MM.1S (cell line): Measurements from ENCODE around the gene NAB1.

ENCODE experiments used
- DNase-seq: peaks from one replicate; pipeline ENCODE4 v3.0.0-alpha.2; 2015
- H2AFZ ChIP-seq: fragments of 300-600 bp; sonication (generic); 2 replicates; pipeline ENCODE4 v1.6.0; 2016; ENCODE audit warnings: antibody characterized with exemption, low read length
- H3F3A ChIP-seq: fragments of 300-600 bp; sonication (generic); 2 replicates; pipeline ENCODE4 v1.6.1; 2016; ENCODE audit warnings: mild to moderate bottlenecking, antibody characterized with exemption, low read length, moderate library complexity, mixed read lengths; ENCODE audit not compliant: insufficient read depth
- H3K27ac ChIP-seq: fragments of 300-600 bp; sonication (generic); 2 replicates; pipeline ENCODE4 v1.5.1; 2016; ENCODE audit warnings: mild to moderate bottlenecking, low read length
- H3K27me3 ChIP-seq: fragments of 300-600 bp; sonication (generic); replicated peaks from 2 replicates; pipeline ENCODE4 v1.6.0; 2016; ENCODE audit warnings: low read length; ENCODE audit not compliant: insufficient read depth
- H3K36me3 ChIP-seq: fragments of 300-600 bp; sonication (generic); replicated peaks from 2 replicates; pipeline ENCODE4 v1.6.1; 2016; ENCODE audit warnings: mild to moderate bottlenecking, low read length, mixed read lengths; ENCODE audit not compliant: insufficient read depth
- H3K4me1 ChIP-seq: fragments of 300-600 bp; sonication (generic); 2 replicates; pipeline ENCODE4 v1.6.1; 2016; ENCODE audit warnings: low read length, mixed read lengths
- H3K4me2 ChIP-seq: fragments of 300-600 bp; sonication (generic); 2 replicates; pipeline ENCODE4 v1.6.0; 2016; ENCODE audit warnings: low read depth, low read length
- H3K4me3 ChIP-seq: fragments of 300-600 bp; sonication (generic); 2 replicates; pipeline ENCODE4 v1.5.1; 2016; ENCODE audit warnings: low read length, mixed read lengths
- H3K79me2 ChIP-seq: fragments of 300-600 bp; sonication (generic); 2 replicates; pipeline ENCODE4 v1.6.1; 2016; ENCODE audit warnings: mixed run types, low read length, mixed read lengths
- H3K9ac ChIP-seq: fragments of 300-600 bp; sonication (generic); 2 replicates; pipeline ENCODE4 v1.6.1; 2016; ENCODE audit warnings: low read length, mixed read lengths
- H3K9me2 ChIP-seq: fragments of 300-600 bp; sonication (generic); replicated peaks from 2 replicates; pipeline ENCODE4 v1.6.1; 2016; ENCODE audit warnings: mild to moderate bottlenecking, low read length, mixed read lengths; ENCODE audit not compliant: insufficient read depth
- H3K9me3 ChIP-seq: fragments of 300-600 bp; sonication (generic); replicated peaks from 2 replicates; pipeline ENCODE4 v1.6.1; 2016; ENCODE audit warnings: mild to moderate bottlenecking, low read length, mixed read lengths; ENCODE audit not compliant: insufficient read depth
- H4K20me1 ChIP-seq: fragments of 300-600 bp; sonication (generic); 2 replicates; pipeline ENCODE4 v1.6.1; 2016; ENCODE audit warnings: mild to moderate bottlenecking, low read length, moderate library complexity, mixed read lengths; ENCODE audit not compliant: insufficient read depth
- EZH2 ChIP-seq: fragments of 300-600 bp; sonication (generic); optimal IDR thresholded peaks from 2 replicates; pipeline ENCODE3; 2017; ENCODE audit warnings: low read depth, mild to moderate bottlenecking, antibody characterized with exemption, low read length, mixed read lengths
- EZH2phosphoT487 ChIP-seq: fragments of 300-600 bp; sonication (generic); IDR thresholded peaks from 2 replicates; pipeline ENCODE4 v1.6.1; 2018; ENCODE audit warnings: antibody characterized with exemption, low read length
- TF ChIP-seq, protein P1 (sequence below): fragments of 300-600 bp; sonication (generic); IDR thresholded peaks from 2 replicates; pipeline ENCODE4 v1.5.1; 2016; ENCODE audit warnings: antibody characterized with exemption, low read length, mixed read lengths

NAB1 gene

DNA sequence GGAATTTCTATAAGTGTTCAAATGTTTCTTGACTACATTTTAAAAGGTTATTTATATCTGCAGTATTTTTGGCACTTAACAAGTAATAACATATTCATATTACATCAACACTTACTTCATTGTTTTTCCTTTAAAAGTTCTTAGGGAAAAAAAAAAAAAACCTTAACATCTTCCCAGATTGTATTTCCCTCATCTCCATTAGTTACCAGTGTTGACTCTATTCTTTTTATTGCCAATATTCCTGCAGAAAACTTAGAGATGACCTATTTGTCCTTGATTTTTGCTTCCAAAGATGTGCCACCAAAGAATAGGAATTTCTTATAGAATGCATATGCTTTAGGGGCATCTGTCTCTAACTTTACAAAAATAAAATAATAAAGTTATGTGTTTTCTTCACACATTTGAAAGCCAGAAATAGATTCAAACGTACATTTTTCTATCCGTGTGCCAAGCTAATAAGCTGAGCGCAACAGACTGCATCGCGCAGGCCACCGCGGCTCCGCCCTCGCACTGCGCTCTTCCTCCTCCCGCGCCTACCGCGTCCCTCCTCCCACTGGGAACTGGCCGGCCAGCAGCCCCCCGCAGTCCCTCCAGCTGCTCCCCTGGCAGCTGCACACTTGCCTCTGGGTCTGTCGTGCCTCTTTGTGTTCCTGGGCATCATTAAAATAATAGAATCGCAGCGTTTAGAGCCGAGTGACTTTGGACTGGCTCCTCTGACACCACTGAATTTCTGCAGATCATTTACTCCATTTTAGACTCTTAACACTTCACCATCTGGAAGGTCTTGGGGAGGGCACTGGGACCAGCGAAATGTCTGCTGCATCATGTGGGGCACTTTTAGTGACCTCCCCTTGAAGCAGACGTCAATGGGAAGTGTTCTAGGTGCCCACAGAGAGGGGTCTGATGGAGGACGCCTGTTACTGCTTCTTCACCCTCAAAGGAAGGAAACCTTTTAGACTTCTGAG is 21.2 kb upstream of the NAB1 start:
- no peaks in the 10 kb centered on the region for H3K27me3 ChIP-seq
- no peak overlapping the region for H3K4me3 ChIP-seq

GRCh38 chr2:190628591-190629319 is 20.1 kb upstream of the NAB1 start:
- H3K4me3 ChIP-seq, result no peak overlapping the region
- H3K9me3 ChIP-seq, result no peaks in the 10 kb centered on the region
- H2AFZ ChIP-seq, result no peak overlapping the region
- H4K20me1 ChIP-seq, result no peaks in the 10 kb centered on the region
- H3F3A ChIP-seq, result no peaks in the 10 kb centered on the region
- H3K36me3 ChIP-seq, result no peaks in the 10 kb centered on the region
- H3K27me3 ChIP-seq, result no peaks in the 10 kb centered on the region
- no peak overlapping the region for H3K4me2 ChIP-seq
- no peak overlapping the region for H3K27ac ChIP-seq
- no peak overlapping the region for H3K9ac ChIP-seq
- no peaks in the 10 kb centered on the region for H3K9me2 ChIP-seq
- TF ChIP-seq, protein P1, sequence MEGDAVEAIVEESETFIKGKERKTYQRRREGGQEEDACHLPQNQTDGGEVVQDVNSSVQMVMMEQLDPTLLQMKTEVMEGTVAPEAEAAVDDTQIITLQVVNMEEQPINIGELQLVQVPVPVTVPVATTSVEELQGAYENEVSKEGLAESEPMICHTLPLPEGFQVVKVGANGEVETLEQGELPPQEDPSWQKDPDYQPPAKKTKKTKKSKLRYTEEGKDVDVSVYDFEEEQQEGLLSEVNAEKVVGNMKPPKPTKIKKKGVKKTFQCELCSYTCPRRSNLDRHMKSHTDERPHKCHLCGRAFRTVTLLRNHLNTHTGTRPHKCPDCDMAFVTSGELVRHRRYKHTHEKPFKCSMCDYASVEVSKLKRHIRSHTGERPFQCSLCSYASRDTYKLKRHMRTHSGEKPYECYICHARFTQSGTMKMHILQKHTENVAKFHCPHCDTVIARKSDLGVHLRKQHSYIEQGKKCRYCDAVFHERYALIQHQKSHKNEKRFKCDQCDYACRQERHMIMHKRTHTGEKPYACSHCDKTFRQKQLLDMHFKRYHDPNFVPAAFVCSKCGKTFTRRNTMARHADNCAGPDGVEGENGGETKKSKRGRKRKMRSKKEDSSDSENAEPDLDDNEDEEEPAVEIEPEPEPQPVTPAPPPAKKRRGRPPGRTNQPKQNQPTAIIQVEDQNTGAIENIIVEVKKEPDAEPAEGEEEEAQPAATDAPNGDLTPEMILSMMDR, result no peak
- TF ChIP-seq EZH2phosphoT487 (no peak), EZH2 (no peak)
- no peak for DNase-seq
- H3K79me2 ChIP-seq, result no peaks in the 10 kb centered on the region
- no peaks in the 10 kb centered on the region for H3K4me1 ChIP-seq

More for the DNA sequence above, 21.2 kb upstream of the NAB1 start:
- no peaks in the 10 kb centered on the region for H3K79me2 ChIP-seq
- no peak overlapping the region for H3K9ac ChIP-seq
- no peak overlapping the region for H3K27ac ChIP-seq
- H2AFZ ChIP-seq, result no peak overlapping the region
- no peak for TF ChIP-seq EZH2
- TF ChIP-seq EZH2phosphoT487, result no peak
- TF ChIP-seq, protein P1, result no peak
- DNase-seq, result no peak
- H4K20me1 ChIP-seq, result no peaks in the 10 kb centered on the region
- no peaks in the 10 kb centered on the region for H3K4me1 ChIP-seq
- H3K36me3 ChIP-seq, result no peaks in the 10 kb centered on the region
- H3F3A ChIP-seq, result no peaks in the 10 kb centered on the region
- H3K9me3 ChIP-seq, result no peaks in the 10 kb centered on the region
- no peak overlapping the region for H3K4me2 ChIP-seq
- no peaks in the 10 kb centered on the region for H3K9me2 ChIP-seq

GRCh38 chr2:190634381-190634780 is 14.5 kb upstream of the NAB1 start:
- Histone ChIP-seq H3F3A (no peaks in the 10 kb centered on the region), H3K9ac (no peak overlapping the region), H3K27me3 (no peaks in the 10 kb centered on the region), H4K20me1 (no peaks in the 10 kb centered on the region), H3K4me3 (no peak overlapping the region), H3K4me1 (no peaks in the 10 kb centered on the region), H3K9me3 (no peaks in the 10 kb centered on the region), H3K36me3 (no peaks in the 10 kb centered on the region), H3K27ac (no peak overlapping the region), H3K4me2 (no peak overlapping the region), H3K79me2 (no peaks in the 10 kb centered on the region), H2AFZ (no peak overlapping the region), H3K9me2 (no peaks in the 10 kb centered on the region)
- no peak for DNase-seq
- TF ChIP-seq, protein P1, result no peak
- TF ChIP-seq EZH2phosphoT487 (no peak), EZH2 (no peak)
